ENCODE data around the gene TAOK1. TPM values are rescaled to one million over a fixed set of nuclear protein-coding genes. Genes with fewer than 3 reads are reported as not detected.
"Not testable (repeated sequence)": the region's sequence is repeated elsewhere in the genome, so short reads cannot be mapped to it uniquely, and the experiment has no call there.

TAOK1 gene
- 10 to 100 TPM; 57.9 to 72.2 (median 65.1) TPM for total RNA-seq

GRCh38 chr17:29389982-29390850, at the start of gene TAOK1:
Gene TAOK1 (plus strand): TSS chr17:29390363. CDS start chr17:29451549, 61,186 bp downstream.
- no peaks in the 10 kb centered on the region for H3K27me3 ChIP-seq
- peak; percentile 97 for ATAC-seq
- WGBS, 2 donors (ENCODE audit: low coverage in 1 of 2) = 1% methylated on average over 22 of the region's 87 CpGs; no CpG with 5 or more reads in 1 of the 2 donors
- peaks cover 0 to 39% (median 8%) of the 10 kb centered on the region in 3 donors for H3K4me1 ChIP-seq
- H3K4me3 ChIP-seq = peak within 1 kb of the TSS; percentile 71 to 84
- no peaks in the 10 kb centered on the region for H3K9me3 ChIP-seq
- peak within 1 kb of the TSS; percentile 94 to 100 (median 98) for H3K27ac ChIP-seq
- H3K36me3 ChIP-seq = no peaks in the 10 kb centered on the region
- TF ChIP-seq EP300 (IDR thresholded peaks at IDR 0.05) (no peak), CTCF (IDR thresholded peaks at IDR 0.05) (peak in 1 of 4 experiments; percentile 24), POLR2AphosphoS5 (IDR thresholded peaks at IDR 0.05) (peak; percentile 85), POLR2A (IDR thresholded peaks at IDR 0.05) (peak; percentile 89 to 92)

DNA sequence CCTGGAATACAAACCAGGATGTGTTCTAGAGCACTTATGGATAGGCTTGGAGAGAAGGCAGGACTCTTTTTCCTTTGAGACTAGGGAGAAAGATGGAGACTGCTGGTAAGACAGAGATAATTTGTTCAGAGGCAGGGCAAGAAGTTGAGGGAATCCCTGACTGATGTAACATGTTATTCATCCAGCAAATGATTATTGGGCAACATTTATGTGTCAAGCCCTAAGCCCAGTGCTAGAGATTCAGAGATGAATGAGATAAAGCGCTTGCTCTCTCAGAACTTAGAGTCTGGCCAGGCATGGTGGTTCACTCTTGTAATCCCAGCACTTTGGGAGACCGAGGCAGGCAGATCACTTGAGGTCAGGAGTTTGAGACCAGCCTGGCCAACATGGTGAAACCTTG, 48.4 kb upstream of the TAOK1 start:
- Histone ChIP-seq H3K4me1 (no peaks in the 10 kb centered on the region), H3K4me3 (no peak overlapping the region), H3K27ac (no peak overlapping the region), H3K27me3 (peaks cover 7% of the 10 kb centered on the region), H3K9me3 (no peaks in the 10 kb centered on the region), H3K36me3 (no peaks in the 10 kb centered on the region)
- no peak for TF ChIP-seq POLR2AphosphoS5 (IDR thresholded peaks at IDR 0.05)
- no peak for TF ChIP-seq POLR2A (IDR thresholded peaks at IDR 0.05)
- TF ChIP-seq EP300 (IDR thresholded peaks at IDR 0.05) = no peak
- WGBS, 2 donors (ENCODE audit: low coverage in 1 of 2) = 80 to 100% methylated on average over 1 of the region's 2 CpGs
- ATAC-seq = no peak

DNA sequence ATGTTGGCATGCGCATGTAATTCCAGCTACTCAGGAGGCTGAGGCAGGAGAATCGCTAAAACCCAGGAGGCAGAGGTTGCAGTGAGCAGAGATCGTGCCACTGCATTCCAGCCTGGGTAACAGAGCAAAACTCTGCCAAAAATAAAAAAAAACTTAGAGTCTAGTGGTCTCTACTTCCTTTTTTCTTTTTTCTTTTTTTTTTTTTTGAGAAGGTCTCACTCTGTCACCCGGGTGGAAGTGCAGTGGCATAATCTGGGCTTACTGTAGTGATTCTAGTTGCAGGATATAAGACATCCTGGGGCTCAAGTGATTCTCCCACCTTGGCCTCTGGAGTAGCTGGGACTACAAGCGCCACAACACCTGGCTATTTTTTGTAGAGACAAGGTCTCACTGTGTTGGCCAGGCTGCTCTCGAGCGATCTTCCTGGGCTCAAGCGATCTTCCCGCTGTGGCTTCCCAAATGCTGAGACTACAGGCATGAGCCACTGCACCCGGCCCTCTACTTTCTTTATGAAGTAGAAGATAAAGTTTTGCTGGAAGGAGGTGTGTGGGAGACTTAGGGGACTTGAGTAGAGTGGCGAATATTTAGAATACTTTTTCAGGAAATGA, 47.9 kb upstream of the TAOK1 start:
- H3K27me3 ChIP-seq = peaks cover 7% of the 10 kb centered on the region
- 67 to 82% methylated on average over 8 to 10 of the region's 11 CpGs for WGBS, 2 donors (ENCODE audit: low coverage in 1 of 2)
- no peaks in the 10 kb centered on the region for H3K9me3 ChIP-seq
- no peaks in the 10 kb centered on the region for H3K36me3 ChIP-seq
- no peak overlapping the region for H3K4me3 ChIP-seq
- TF ChIP-seq CTCF (IDR thresholded peaks at IDR 0.05) (no peak), POLR2AphosphoS5 (IDR thresholded peaks at IDR 0.05) (no peak), POLR2A (IDR thresholded peaks at IDR 0.05) (no peak)
- no peaks in the 10 kb centered on the region for H3K4me1 ChIP-seq
- no peak for ATAC-seq
- H3K27ac ChIP-seq = no peak overlapping the region

GRCh38 chr17:29344201-29344856, 45.8 kb upstream of the TAOK1 start:
- Histone ChIP-seq H3K27ac (no peak overlapping the region), H3K4me3 (no peak overlapping the region), H3K27me3 (peaks cover 7% of the 10 kb centered on the region), H3K36me3 (no peaks in the 10 kb centered on the region), H3K9me3 (no peaks in the 10 kb centered on the region), H3K4me1 (no peaks in the 10 kb centered on the region)
- WGBS, 2 donors (ENCODE audit: low coverage in 1 of 2) = 73 to 76% methylated on average over 5 to 9 of the region's 11 CpGs
- no peak for ATAC-seq
- TF ChIP-seq POLR2AphosphoS5 (IDR thresholded peaks at IDR 0.05) (no peak), POLR2A (IDR thresholded peaks at IDR 0.05) (no peak), CTCF (IDR thresholded peaks at IDR 0.05) (no peak), EP300 (IDR thresholded peaks at IDR 0.05) (no peak)

- Histone ChIP-seq H3K9me3 (no peaks in the 10 kb centered on the region), H3K27ac (no peak overlapping the region), H3K27me3 (peaks cover 7% of the 10 kb centered on the region), H3K36me3 (no peaks in the 10 kb centered on the region), H3K4me1 (no peaks in the 10 kb centered on the region), H3K4me3 (no peak overlapping the region)
- no peak for ATAC-seq
- 80 to 88% methylated on average over 1 to 3 of the region's 3 CpGs for WGBS, 2 donors (ENCODE audit: low coverage in 1 of 2)
- no peak for TF ChIP-seq POLR2AphosphoS5 (IDR thresholded peaks at IDR 0.05)
- no peak for TF ChIP-seq POLR2A (IDR thresholded peaks at IDR 0.05)
- no peak for TF ChIP-seq EP300 (IDR thresholded peaks at IDR 0.05)
- TF ChIP-seq CTCF (IDR thresholded peaks at IDR 0.05) = no peak
Observed at GRCh38 chr17:29345066-29345465, 45.1 kb upstream of the TAOK1 start.

DNA sequence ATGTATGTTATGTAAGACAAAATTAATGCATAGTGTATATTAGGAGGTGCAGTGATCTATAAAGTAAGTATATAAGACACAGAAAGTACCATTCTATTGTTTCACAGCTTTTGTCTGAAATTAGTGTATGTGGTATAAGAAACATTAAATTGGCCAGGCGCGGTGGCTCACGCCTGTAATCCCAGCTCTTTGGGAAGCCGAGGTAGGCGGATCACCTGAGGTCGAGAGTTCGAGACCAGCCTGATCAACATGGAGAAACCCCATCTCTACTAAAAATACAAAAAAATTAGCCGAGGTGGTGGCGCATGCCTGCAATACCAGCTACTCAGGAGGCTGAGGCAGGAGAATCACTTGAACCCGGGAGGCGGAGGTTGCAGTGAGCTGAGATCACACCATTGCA, 44.7 kb upstream of the TAOK1 start:
- not testable (repeated sequence) for ATAC-seq, H3K9me3 ChIP-seq, H3K4me3 ChIP-seq, H3K4me1 ChIP-seq, H3K27me3 ChIP-seq, H3K27ac ChIP-seq, H3K36me3 ChIP-seq
- 94 to 99% methylated on average over 7 to 10 of the region's 11 CpGs for WGBS, 2 donors (ENCODE audit: low coverage in 1 of 2)
